Immature natural killer cell (primary cell): ENCODE data around the gene PIEZO1. TPM values are rescaled to one million over a fixed set of nuclear protein-coding genes. Genes with fewer than 3 reads are reported as not detected.

Source experiments
- DNase-seq, 3 donors: peaks; one replicate each; pipeline ENCODE4 v3.0.0; 2022; ENCODE audit warnings: mixed read lengths in 1 of 3
- H3K27ac Mint-ChIP-seq, 6 donors: one replicate each; pipeline ENCODE4 v1.8.0; 2020; ENCODE audit warnings: mixed read lengths in 6 of 6, mild to moderate bottlenecking in 5 of 6, inconsistent platforms in 4 of 6, moderate library complexity in 3 of 6
- H3K27me3 Mint-ChIP-seq, 3 donors: one replicate each; pipeline ENCODE4 v1.8.0; 2020 to 2021; ENCODE audit warnings: low read depth in 3 of 3, mild to moderate bottlenecking in 3 of 3, mixed read lengths in 3 of 3, moderate library complexity in 3 of 3, inconsistent platforms in 1 of 3
- H3K36me3 Mint-ChIP-seq, 3 donors: one replicate each; pipeline ENCODE4 v1.8.0; 2020; ENCODE audit warnings: mixed read lengths in 3 of 3, inconsistent platforms in 2 of 3, mild to moderate bottlenecking in 2 of 3
- H3K4me1 Mint-ChIP-seq, 2 donors: one replicate each; pipeline ENCODE4 v1.8.0; 2020; ENCODE audit warnings: inconsistent platforms in 2 of 2, mild to moderate bottlenecking in 2 of 2, mixed read lengths in 2 of 2, moderate library complexity in 1 of 2
- H3K4me3 Mint-ChIP-seq, 5 donors: one replicate each; pipeline ENCODE4 v1.8.0; 2020; ENCODE audit warnings: mild to moderate bottlenecking in 5 of 5, mixed read lengths in 5 of 5, inconsistent platforms in 3 of 5, moderate library complexity in 3 of 5
- H3K9me3 Mint-ChIP-seq, 6 donors: one replicate each; pipeline ENCODE4 v1.8.0; 2020; ENCODE audit warnings: mild to moderate bottlenecking in 6 of 6, mixed read lengths in 6 of 6, inconsistent platforms in 4 of 6, moderate library complexity in 3 of 6
- polyA plus RNA-seq, 3 donors: library from polyadenylated mRNA; unstranded; fragments of 300-500 nt; fragmentation: Illumina TruSeq; gene quantifications; one replicate each; pipeline ENCODE4 v1.2.3, GENCODE V29; 2021

The PIEZO1 gene
- polyA plus RNA-seq, 3 donors from 2014 or later = 5.2 to 41.2 (median 13.1) TPM

DNA sequence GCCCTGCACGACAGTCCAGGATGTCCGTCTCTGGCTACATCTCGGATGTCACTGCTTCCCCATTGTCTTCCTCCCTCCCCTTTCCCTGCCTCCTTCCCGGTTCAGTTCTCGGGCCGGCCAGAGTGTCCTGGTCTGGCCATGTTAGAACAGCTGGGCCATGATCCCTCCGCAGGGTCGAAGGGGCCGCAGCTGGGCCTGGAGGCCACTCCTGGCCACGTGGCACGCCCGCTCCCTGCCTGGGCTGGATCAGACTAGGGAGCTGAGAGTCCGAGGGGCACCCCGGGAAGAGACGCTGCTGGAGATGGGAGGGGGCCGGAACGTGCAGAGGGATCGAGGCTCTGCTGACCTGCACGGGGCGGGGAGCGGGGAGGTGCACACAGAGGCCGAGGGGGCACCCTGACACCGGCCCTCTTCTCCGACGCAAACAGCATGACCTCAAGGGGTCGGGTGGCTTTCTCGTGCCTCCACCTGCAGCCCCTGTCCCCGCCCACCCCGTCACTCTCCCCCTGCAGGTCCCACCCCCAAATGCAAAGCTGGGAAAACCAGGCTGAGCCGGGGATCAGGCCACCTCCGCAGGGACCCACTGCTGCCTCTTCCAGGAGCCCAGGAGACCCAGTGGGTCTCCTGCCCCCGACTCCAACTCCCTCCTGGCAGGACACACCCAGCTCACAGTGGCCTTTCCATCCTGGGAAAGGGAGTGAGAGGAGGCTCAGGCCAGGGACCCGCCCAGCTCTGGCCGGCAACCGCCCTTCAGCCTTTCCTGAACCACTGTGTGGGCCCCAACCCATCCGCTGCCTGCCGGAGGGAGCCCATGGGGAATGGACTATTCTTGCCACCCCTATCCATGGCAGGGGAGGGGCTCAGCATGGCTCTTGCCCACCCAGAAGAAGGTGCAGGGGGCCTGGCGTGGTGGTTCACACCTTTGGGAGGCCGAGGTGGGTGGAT is 40.2 kb downstream of the PIEZO1 start:
- H3K36me3 Mint-ChIP-seq = no peaks in the 10 kb centered on the region
- no peak overlapping the region for H3K4me3 Mint-ChIP-seq
- H3K4me1 Mint-ChIP-seq = peaks cover 5 to 23% of the 10 kb centered on the region in 2 donors
- no peaks in the 10 kb centered on the region for H3K9me3 Mint-ChIP-seq
- no peak for DNase-seq
- H3K27ac Mint-ChIP-seq = no peak overlapping the region
- H3K27me3 Mint-ChIP-seq = peaks cover 0 to 1% (median 0%) of the 10 kb centered on the region in 3 donors

DNA sequence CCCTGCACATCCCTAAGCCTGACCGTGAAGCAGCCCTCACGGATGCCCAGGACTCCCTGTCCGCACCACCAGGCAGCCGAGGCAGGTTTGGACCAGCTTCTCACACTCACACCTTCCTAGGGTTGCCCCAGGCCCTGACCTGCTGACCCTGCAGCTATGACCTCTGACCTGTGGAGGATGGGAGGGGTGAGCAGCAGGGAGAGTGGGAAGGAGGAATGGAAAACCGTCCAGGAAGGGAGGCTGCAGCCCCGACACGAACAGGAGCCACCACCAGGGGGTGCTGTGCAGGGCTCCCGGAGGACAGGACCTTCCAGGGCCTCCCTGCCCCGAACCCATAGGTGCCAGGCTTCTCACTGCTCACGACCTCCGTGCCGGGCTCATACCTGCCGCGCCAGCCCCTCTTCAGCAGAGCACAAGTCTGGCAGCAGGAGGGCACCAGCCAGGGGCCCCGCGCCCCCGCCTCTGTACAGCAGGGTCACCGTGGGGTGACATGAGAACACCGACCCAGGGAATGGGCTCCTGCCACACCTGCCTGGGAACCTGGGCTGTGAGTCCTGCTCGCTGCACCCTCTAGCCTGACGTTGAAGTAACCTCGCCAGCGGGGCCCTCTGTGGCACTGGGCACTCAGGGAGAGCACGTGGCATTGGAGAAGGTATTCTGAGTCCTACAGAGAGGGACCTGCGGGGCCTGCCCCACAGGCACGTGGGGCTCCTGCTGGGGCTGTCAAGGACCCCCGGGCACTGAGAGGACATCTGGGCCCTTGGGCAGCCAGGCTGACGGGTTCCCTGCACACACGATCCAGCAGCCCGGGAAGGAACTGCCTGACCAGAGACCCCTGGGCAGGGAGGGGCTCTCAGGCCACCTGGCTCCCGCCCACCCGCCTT is 41.1 kb downstream of the PIEZO1 start:
- Mint-ChIP-seq H3K4me1 (peaks cover 5 to 23% of the 10 kb centered on the region in 2 donors), H3K36me3 (no peaks in the 10 kb centered on the region), H3K27me3 (no peaks in the 10 kb centered on the region), H3K27ac (peak overlapping the region in 1 of 6 donors; percentile 22), H3K9me3 (no peaks in the 10 kb centered on the region), H3K4me3 (no peak overlapping the region)
- DNase-seq = peak; percentile 67 to 71 (median 70)

DNA sequence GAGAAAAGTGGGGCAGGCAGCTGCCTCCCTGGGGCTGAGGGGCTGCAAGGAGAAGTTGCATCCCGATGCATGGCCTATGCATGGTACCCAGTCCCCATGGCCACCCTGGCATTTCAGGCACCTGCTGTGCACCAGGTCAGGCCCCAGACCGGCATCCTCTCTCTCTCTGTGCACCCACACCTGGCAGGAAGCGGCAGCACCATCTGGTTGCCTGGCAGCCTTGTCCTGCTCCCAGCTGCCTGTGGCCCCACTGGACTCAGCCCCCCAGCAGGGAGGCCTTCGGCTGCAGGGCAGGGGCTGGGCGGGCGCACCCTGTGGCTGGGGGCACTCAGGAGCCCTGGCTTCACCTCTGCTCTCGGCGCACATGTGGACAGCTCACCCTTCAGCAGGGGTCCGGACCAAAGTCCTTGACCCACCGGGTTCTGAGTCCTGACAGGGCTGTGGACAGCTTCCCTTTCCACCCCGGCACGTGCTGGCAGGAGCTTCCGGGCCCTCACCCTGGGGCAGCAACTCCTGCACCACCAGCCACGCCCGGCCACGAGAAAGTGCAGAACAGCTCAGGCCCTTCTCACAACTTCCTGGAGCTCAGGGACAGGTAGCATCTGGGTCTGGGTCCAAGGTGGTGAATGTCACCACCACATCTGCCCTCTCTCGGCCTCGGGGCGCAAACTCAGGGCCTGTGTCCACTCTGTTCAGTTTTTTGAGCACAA is 42.0 kb downstream of the PIEZO1 start:
- H3K27ac Mint-ChIP-seq = no peak overlapping the region
- no peaks in the 10 kb centered on the region for H3K36me3 Mint-ChIP-seq
- H3K4me1 Mint-ChIP-seq = peaks cover 5 to 21% of the 10 kb centered on the region in 2 donors
- no peak for DNase-seq
- H3K4me3 Mint-ChIP-seq = no peak overlapping the region
- no peaks in the 10 kb centered on the region for H3K9me3 Mint-ChIP-seq
- H3K27me3 Mint-ChIP-seq = no peaks in the 10 kb centered on the region

DNA sequence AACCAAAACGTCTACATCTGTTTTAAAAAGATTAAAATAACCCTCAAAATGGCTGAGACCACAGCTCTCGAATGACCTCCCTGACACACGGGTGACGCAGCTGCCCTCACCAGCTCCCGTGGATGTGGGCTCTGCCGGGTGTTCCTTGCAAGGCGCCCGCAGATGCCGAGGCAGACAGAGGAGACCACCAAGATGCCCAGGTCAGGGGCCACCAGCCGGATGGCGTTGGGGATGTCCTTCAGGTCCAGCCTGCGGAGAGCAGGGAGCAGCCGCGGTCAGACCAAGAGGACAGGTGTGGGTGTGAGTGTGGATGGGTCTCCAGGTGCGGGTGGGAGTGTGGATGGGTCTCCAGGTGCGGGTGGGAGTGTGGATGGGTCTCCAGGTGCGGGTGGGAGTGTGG is 43.7 kb downstream of the PIEZO1 start:
- Mint-ChIP-seq H3K4me3 (no peak overlapping the region), H3K9me3 (no peaks in the 10 kb centered on the region), H3K4me1 (peaks cover 5 to 21% of the 10 kb centered on the region in 2 donors), H3K36me3 (no peaks in the 10 kb centered on the region), H3K27me3 (no peaks in the 10 kb centered on the region), H3K27ac (no peak overlapping the region)
- DNase-seq = no peak

DNA sequence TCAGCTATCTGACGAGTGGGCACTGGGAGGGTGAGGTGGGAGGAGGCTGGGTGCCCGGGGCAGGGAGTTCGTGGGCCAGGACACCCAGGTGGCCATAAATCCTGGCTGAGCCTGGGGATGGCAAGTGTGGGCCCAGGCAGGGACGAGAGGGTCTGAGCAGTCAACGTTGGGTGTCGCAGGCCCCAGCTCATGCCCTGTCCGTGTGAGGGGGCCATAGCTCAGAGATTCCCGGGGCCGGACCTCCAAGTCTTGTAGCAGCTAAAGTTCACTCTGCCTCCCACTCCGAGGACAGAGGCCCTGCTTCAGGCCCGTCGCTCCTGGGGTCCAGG is 44.3 kb downstream of the PIEZO1 start:
- no peak overlapping the region for H3K27ac Mint-ChIP-seq
- H3K9me3 Mint-ChIP-seq = no peaks in the 10 kb centered on the region
- no peak overlapping the region for H3K4me3 Mint-ChIP-seq
- H3K4me1 Mint-ChIP-seq = peaks cover under 1 to 16% of the 10 kb centered on the region in 2 donors
- no peak for DNase-seq
- no peaks in the 10 kb centered on the region for H3K36me3 Mint-ChIP-seq
- no peaks in the 10 kb centered on the region for H3K27me3 Mint-ChIP-seq

DNA sequence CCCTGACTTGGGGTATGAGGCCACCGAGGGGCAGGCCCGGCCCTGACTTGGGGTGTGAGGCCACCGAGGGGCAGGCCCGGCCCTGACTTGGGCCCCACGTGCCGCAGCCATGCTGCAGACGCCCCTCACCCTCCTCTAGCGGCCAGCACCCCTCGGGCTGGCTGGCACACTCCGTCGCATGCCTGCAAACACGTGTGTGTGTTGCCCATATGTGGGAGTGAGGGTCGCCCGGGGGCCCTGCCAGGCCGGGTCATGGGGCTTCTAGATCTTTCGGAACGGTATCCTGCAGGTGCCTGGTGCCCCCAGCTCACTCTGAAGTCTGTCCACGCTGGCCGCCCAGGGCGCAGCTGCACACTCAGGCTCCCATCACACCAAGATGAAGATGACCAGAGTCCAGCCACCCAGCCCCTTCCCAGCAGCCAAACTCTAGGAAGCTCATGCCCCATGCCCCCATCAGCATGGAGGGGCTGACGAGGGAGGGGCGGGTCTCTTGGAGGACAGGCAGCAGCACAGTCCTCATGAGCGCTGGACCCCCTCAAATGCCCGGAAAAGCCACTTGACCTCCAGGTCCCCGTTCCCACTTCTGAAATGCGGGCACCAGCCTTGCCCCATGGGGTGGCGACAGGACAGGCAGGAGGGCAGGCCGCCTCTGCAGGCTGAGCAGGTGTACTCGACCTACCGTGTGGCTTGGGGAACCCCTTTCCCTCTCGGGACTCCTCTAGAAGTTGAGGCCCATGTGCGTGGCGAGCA is 44.9 kb downstream of the PIEZO1 start:
- no peak overlapping the region for H3K4me3 Mint-ChIP-seq
- H3K27me3 Mint-ChIP-seq = no peaks in the 10 kb centered on the region
- no peak overlapping the region for H3K27ac Mint-ChIP-seq
- DNase-seq = no peak
- peaks cover 0 to 11% of the 10 kb centered on the region in 2 donors for H3K4me1 Mint-ChIP-seq
- no peaks in the 10 kb centered on the region for H3K9me3 Mint-ChIP-seq
- no peaks in the 10 kb centered on the region for H3K36me3 Mint-ChIP-seq

DNA sequence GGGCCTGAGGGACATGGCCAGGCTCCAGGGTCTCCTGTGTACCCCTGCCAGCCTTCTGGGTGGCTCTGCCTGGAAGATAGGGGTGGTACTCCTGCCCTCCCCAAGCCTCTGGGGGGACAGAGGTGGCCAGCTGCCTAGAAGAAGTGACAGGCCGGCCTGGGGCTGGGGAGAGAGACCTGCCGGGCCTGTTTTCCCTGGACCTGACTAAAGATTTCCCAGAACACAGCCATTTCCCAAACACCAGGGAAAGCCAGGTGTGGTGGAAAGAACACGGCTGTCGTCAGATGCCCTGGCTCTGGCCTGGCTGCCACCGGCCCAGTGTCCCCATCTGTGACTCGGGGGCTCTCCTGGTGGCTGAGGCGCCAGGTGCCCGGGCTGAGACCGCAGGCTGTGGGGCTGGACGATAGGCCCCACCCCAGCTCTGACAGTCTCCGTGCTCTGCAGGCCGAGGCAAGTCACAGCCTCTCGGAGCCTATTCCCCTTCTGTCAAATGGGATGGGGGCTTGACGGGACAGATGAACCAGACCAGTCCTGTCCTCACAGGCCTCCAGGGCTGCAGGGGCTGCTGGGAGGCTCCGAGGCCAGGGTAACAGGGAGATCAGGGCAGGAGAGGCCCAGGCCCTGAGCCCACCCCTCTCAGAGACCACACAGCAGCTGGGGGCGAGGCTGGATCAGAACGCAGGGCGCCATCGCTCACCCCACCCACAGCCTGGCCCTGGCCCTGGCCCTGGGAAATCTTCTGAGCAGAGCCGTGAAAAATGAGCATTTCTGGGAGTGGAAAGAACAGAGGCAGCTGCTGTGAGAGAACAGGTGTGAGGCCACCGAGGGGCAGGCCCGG is 45.7 kb downstream of the PIEZO1 start:
- H3K4me3 Mint-ChIP-seq = no peak overlapping the region
- no peaks in the 10 kb centered on the region for H3K9me3 Mint-ChIP-seq
- H3K27me3 Mint-ChIP-seq = no peaks in the 10 kb centered on the region
- H3K36me3 Mint-ChIP-seq = no peaks in the 10 kb centered on the region
- no peak overlapping the region for H3K27ac Mint-ChIP-seq
- peaks cover 0 to 9% of the 10 kb centered on the region in 2 donors for H3K4me1 Mint-ChIP-seq
- no peak for DNase-seq

DNA sequence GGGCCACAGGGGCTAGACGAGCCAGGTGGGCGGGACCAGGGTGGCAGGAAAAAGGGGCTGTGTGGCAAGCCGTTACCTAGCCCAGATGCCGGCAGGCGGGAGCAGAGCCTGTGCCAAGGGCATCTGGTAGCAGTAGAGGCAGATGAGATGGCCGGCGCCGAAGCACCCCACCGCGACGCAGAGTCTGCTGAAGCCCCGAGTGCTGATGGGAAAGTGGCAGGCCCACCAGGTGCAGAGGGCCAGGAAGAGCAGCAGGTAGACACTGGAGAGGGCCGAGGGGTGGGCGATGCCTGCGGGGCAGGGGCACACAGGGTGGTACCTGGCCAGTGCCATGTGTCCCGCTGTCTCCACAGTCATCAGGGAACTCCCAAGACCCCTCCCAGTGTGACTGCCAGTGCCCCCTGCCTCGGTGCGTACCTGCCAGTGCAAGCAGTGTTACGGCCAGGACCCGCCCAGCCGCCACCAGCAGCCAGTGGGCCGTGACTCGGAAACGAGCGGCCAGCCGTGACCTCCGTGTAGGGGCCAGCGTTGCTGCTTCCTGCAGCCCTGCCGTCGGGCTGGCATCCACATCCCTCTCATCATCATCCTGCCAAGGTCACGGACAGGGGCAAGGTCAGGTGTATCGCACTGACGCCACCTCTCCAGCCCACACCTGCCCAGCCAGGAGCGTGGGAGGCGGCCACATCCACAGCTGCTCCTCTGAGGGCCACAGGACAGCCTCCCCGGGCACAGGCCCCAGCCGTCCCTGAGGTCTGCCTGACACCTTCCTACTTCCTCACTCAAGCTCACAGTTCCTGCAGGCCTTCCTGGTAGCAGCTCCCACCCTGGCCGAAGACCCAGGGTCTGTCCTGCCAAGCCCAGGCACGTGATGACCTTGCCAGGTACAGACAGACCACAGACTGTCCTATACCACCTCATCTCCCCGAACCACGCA is 46.6 kb downstream of the PIEZO1 start:
- Mint-ChIP-seq H3K4me1 (peaks cover 0 to 4% of the 10 kb centered on the region in 2 donors), H3K4me3 (no peak overlapping the region), H3K36me3 (no peaks in the 10 kb centered on the region), H3K27ac (no peak overlapping the region), H3K27me3 (no peaks in the 10 kb centered on the region), H3K9me3 (no peaks in the 10 kb centered on the region)
- DNase-seq = no peak

DNA sequence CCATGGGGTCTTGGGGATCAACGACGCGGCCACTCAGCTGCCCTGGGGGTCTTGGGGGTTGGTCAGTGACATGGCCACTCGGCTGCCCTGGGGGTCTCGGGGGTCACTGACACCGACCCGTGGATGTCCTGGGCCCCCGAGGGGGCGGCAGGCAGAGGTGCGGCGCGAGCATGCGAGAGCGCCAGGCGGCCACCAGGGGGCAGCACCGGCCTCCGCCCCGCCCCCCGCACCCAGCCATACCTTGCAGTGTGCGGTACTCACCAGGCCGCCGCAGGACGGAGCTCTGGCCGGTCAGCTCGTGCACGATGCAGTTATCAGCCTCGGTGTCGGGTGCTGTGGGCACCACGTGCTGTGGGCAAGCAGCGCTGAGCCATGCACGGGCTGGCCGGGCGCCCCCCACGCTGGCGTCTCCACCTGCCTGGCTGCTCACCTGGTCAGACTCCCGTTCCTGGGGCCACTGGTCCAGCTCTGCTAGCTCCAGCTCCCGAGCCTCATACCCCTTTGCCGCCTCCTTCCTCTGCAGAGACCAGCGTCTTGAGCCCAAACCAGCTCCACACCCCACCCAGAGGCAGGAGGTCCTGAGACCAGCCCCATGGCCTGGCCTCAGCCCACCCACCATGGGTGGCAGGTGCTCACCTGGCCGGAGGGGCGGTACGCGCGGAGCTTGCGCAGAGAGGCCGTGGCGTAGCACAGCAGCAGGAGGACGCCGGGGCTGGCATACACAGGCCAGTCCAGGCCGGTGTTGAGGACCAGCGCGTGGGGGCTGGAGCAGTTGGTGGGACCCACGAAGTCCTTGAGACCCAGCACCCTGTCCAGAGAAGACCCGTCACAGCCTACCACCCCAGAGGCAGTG is 47.5 kb downstream of the PIEZO1 start:
- H3K36me3 Mint-ChIP-seq = no peaks in the 10 kb centered on the region
- DNase-seq = peak; percentile 55 to 81 (median 63)
- no peak overlapping the region for H3K4me3 Mint-ChIP-seq
- peaks cover 0 to 4% of the 10 kb centered on the region in 2 donors for H3K4me1 Mint-ChIP-seq
- no peaks in the 10 kb centered on the region for H3K27me3 Mint-ChIP-seq
- H3K27ac Mint-ChIP-seq = no peak overlapping the region
- H3K9me3 Mint-ChIP-seq = no peaks in the 10 kb centered on the region

DNA sequence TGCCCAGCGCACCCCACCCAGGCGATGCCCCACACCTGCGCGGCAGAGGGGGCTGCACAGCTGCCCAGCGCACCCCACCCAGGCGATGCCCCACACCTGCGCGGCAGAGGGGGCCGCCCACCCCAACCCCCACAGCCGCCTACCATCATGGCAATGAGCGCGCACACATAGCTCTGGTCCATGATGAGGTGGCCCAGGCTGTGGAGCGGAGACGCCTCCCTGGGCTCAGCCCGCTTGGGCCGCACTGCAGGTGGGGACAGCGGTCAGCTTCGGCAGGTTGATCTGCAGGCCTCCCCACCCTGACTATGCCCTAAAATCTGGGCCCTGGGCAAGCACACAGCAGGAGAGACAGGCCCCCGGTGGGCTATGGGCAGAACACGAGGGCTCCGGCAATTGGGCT is 48.5 kb downstream of the PIEZO1 start:
- Mint-ChIP-seq H3K27ac (no peak overlapping the region), H3K36me3 (no peaks in the 10 kb centered on the region), H3K27me3 (no peaks in the 10 kb centered on the region), H3K9me3 (no peaks in the 10 kb centered on the region), H3K4me1 (peaks cover 0 to 3% of the 10 kb centered on the region in 2 donors), H3K4me3 (no peak overlapping the region)
- no peak for DNase-seq

DNA sequence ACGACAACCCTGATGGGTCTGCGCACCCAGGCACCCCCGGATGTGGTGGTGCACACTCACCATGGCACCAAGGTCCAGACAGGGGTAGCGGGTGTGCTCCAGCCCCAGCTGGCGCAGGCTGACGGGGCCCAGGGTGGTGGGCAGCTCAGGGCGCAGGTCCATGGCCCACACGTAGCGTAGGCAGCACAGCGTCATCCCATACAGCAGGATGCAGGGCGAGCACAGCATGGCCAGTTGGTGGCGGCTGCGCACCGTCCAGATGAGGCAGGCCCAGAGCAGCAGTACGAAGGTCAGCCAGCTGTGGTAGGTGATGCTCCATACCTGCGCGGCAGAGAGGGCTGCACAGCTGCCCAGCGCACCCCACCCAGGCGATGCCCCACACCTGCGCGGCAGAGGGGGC is 48.9 kb downstream of the PIEZO1 start:
- H3K27ac Mint-ChIP-seq = no peak overlapping the region
- no peak overlapping the region for H3K4me3 Mint-ChIP-seq
- no peak for DNase-seq
- H3K27me3 Mint-ChIP-seq = no peaks in the 10 kb centered on the region
- H3K9me3 Mint-ChIP-seq = no peaks in the 10 kb centered on the region
- no peaks in the 10 kb centered on the region for H3K36me3 Mint-ChIP-seq
- H3K4me1 Mint-ChIP-seq = peaks cover 0 to 5% of the 10 kb centered on the region in 2 donors
